Cardiac fibroblast (primary cell): ENCODE results near the gene TBC1D10B.
"Not testable (repeated sequence)": the region's sequence is repeated elsewhere in the genome, so short reads cannot be mapped to it uniquely, and the experiment has no call there.

Experiments used
- DNase-seq, 2 donors: peaks; one replicate each; pipeline versions ENCODE4 v3.0.0 to v3.0.0-alpha.2; 2010; ENCODE audit warnings: low read depth in 2 of 2
- H3K4me3 ChIP-seq, 2 donors: replicated peaks in 1 of 2; 1 replicate in 1 of 2; 2 replicates in 1 of 2; pipeline ENCODE4 v1.5.1; 2011; ENCODE audit warnings: low read depth in 2 of 2, low read length in 2 of 2, mild to moderate bottlenecking in 2 of 2, moderate library complexity in 1 of 2
- CTCF ChIP-seq: IDR thresholded peaks from one replicate; pipeline ENCODE4 v1.5.1; 2011; ENCODE audit warnings: low read depth, mild to moderate bottlenecking, low read length, inconsistent platforms

Gene TBC1D10B

DNA sequence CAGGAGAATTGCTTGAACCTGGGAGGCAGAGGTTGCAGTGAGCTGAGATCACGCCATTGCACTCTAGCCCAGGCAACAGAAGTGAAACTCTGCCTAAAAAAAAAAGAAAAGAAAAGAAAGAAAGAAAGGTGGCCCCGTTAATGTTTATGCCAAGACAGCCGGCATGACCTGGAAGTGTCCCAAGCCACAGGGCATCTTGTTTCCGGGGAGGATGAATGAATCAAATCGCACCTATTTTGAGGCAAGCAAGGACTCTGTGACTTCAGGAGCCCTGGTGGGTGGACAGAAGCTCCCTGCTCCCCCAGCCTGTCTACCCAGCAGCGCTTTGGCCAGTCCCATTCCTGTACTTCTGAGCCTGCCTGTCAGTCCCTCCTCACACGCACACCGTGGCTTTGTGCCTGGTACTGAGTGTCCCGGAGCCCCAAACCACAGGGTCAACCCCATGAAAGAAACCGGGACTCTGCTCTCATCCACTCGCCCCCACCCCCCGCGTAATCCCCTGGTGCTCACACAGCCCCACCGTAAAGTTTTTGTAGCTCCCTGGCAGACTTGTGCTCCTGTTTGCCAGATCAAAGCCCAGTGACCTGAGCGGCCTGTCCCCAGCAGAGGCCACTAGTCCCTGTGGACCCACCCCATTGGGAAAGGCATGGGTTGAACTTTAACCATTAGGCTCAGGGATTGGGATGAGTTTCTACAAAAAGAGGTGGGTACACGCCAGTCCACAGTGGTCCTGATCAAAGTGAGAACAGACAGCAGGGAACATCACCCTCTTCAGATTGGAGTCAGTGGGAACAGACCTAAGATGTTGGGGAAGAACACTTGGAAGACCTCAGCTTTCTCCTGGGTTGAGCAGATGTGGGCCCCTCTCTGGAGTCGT is 34.5 kb downstream of the TBC1D10B start:
- no peak for TF ChIP-seq CTCF
- DNase-seq = peak; percentile 37 to 44
- H3K4me3 ChIP-seq = peak overlapping the region; percentile 37 to 70

- peak overlapping the region; percentile 52 to 70 for H3K4me3 ChIP-seq
- peak; percentile 71 to 81 for DNase-seq
Measured at GRCh38 chr16:30335028-30335597, 35.2 kb downstream of the TBC1D10B start.

GRCh38 chr16:30334473-30334989 is 35.8 kb downstream of the TBC1D10B start:
- H3K4me3 ChIP-seq = peak overlapping the region; percentile 52 to 70
- peak; percentile 78 to 83 for DNase-seq

DNA sequence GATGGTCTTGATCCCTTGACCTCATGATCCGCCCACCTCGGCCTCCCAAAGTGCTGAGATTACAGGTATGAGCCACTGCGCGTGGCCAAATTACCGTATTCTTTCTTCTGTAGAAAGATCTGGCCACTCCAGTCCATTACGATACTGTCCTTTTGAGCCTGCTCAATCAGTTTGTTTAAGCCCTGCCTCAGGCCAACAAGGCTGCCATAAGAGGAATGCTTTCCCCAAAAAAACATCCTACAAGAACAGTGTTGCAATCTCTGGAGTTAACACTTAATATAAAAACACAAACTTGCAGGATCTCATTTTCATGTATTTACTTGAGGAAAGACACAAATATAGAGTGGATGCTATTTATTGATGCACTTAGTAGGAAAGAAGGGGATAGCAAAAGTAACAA is 46.1 kb downstream of the TBC1D10B start:
- not testable (repeated sequence) for DNase-seq

GRCh38 chr16:30318647-30319046 is 51.6 kb downstream of the TBC1D10B start:
- not testable (repeated sequence) for H3K4me3 ChIP-seq, DNase-seq

More for the DNA sequence above, 46.1 kb downstream of the TBC1D10B start:
- H3K4me3 ChIP-seq = not testable (repeated sequence)

GRCh38 chr16:30310937-30311336 is 59.4 kb downstream of the TBC1D10B start:
- DNase-seq, H3K4me3 ChIP-seq: not testable (repeated sequence)

GRCh38 chr16:30309255-30309654 is 61.0 kb downstream of the TBC1D10B start:
- not testable (repeated sequence) for DNase-seq, H3K4me3 ChIP-seq
